Esophagus muscularis mucosa (tissue), 4 donors: Measurements from ENCODE around the gene NFASC. TPM values are rescaled to one million over a fixed set of nuclear protein-coding genes. Genes with fewer than 3 reads are reported as not detected.

ENCODE experiments used
- DNase-seq: peaks from one replicate; pipeline ENCODE4 v3.0.0-alpha.2; 2017; ENCODE audit errors: extremely low spot score
- H3K27ac ChIP-seq, 4 donors: fragments of 200-600 bp; sonication (generic); replicated peaks in 1 of 4; 1 replicate in 3 of 4; 2 replicates in 1 of 4; pipeline ENCODE4 v1.5.1; 2016 to 2019; ENCODE audit warnings: mild to moderate bottlenecking in 1 of 4
- H3K27me3 ChIP-seq, 4 donors: fragments of 200-600 bp; sonication (generic); one replicate each; pipeline versions ENCODE4 v1.5.1 to v1.6.0; 2016 to 2019
- H3K36me3 ChIP-seq, 4 donors: fragments of 200-600 bp; sonication (generic); one replicate each; pipeline ENCODE4 v1.5.1; 2016 to 2019
- H3K4me1 ChIP-seq, 4 donors: fragments of 200-600 bp; sonication (generic); one replicate each; pipeline ENCODE4 v1.5.1; 2016 to 2019
- H3K4me3 ChIP-seq, 4 donors: fragments of 200-600 bp; sonication (generic); 1 replicate in 2 of 4; 2 replicates in 2 of 4; pipeline ENCODE4 v1.5.1; 2016 to 2019; ENCODE audit warnings: mild to moderate bottlenecking in 4 of 4, moderate library complexity in 1 of 4
- H3K9me3 ChIP-seq, 4 donors: fragments of 200-600 bp; sonication (generic); 1 replicate in 3 of 4; 2 replicates in 1 of 4; pipeline ENCODE4 v1.5.1; 2016 to 2019
- CTCF ChIP-seq, 3 experiments: fragments of 200-600 bp in 2 of 3; fragments of 450-650 bp in 1 of 3; sonication (generic) in 2 of 3; IDR thresholded peaks; one replicate each; pipeline ENCODE4 v1.5.1; 2017 to 2019; ENCODE audit warnings: antibody characterized with exemption in 3 of 3, mild to moderate bottlenecking in 2 of 3, moderate library complexity in 1 of 3
- EP300 ChIP-seq: sonication (generic); formaldehyde crosslinking; IDR thresholded peaks from one replicate; pipeline ENCODE4 v1.6.1; 2017; ENCODE audit warnings: antibody characterized with exemption
- POLR2A ChIP-seq: fragments of 450-650 bp; IDR thresholded peaks from one replicate; pipeline ENCODE4 v1.6.1; 2017; ENCODE audit warnings: antibody characterized with exemption, moderate library complexity, mild to moderate bottlenecking, low read depth
- POLR2AphosphoS5 ChIP-seq, 2 donors: sonication (generic); formaldehyde crosslinking; IDR thresholded peaks; one replicate each; pipeline ENCODE4 v1.6.1; 2017; ENCODE audit warnings: antibody characterized with exemption in 2 of 2
- WGBS: methylation state at CpG from one replicate; pipeline ENCODE4 v1.1.5; 2018; 5-methylcytosine and 5-hydroxymethylcytosine counted together
- intact Hi-C: fragments of 100-400 bp; cut with DNase I; formaldehyde crosslinking; loops from one replicate; pipeline ENCODE4 v1.15.1; 2023
- total RNA-seq, 4 donors: library from RNA; depleted of rRNA; stranded (reverse); fragments of >200 nt; gene quantifications; one replicate each; pipeline versions ENCODE4 v1.1.0 to v1.2.1, GENCODE V29; 2016

Gene NFASC
- total RNA-seq, 4 donors from 2014 or later, result 31.1 to 122 (median 64.7) TPM

- H3K4me3 ChIP-seq, result no peak overlapping the region
- 59% methylated on average over 6 of the region's 6 CpGs for WGBS
- no peak for TF ChIP-seq EP300
- TF ChIP-seq POLR2A, result no peak
- no peak for TF ChIP-seq CTCF (IDR thresholded peaks at IDR 0.05)
- TF ChIP-seq POLR2AphosphoS5 (IDR thresholded peaks at IDR 0.05), result no peak
Observed at GRCh38 chr1:205013683-205014367, 143.2 kb downstream of the NFASC start.

GRCh38 chr1:205014783-205015182, 144.1 kb downstream of the NFASC start:
- Histone ChIP-seq H3K4me1 (peaks cover 7 to 19% (median 14%) of the 10 kb centered on the region in 4 donors), H3K36me3 (peaks cover 0 to 50% (median 22%) of the 10 kb centered on the region in 4 donors), H3K4me3 (no peak overlapping the region), H3K27me3 (no peaks in the 10 kb centered on the region), H3K27ac (no peak overlapping the region), H3K9me3 (no peaks in the 10 kb centered on the region)
- 66% methylated on average over 8 of the region's 10 CpGs for WGBS
- TF ChIP-seq POLR2A, result no peak
- TF ChIP-seq CTCF (IDR thresholded peaks at IDR 0.05), result no peak
- no peak for TF ChIP-seq POLR2AphosphoS5 (IDR thresholded peaks at IDR 0.05)
- no peak for DNase-seq
- intact Hi-C loops, result no loop called here

More at GRCh38 chr1:205013683-205014367, 143.2 kb downstream of the NFASC start:
- intact Hi-C loops, result no loop called here
- Histone ChIP-seq H3K36me3 (peaks cover 0 to 51% (median 22%) of the 10 kb centered on the region in 4 donors), H3K27me3 (no peaks in the 10 kb centered on the region), H3K4me1 (peaks cover 7 to 19% (median 14%) of the 10 kb centered on the region in 4 donors), H3K27ac (no peak overlapping the region), H3K9me3 (no peaks in the 10 kb centered on the region)
- DNase-seq, result no peak

- TF ChIP-seq POLR2A (no peak), CTCF (IDR thresholded peaks at IDR 0.05) (no peak), POLR2AphosphoS5 (IDR thresholded peaks at IDR 0.05) (no peak), EP300 (no peak)
- 82% methylated on average over 6 of the region's 9 CpGs for WGBS
- intact Hi-C loops, result no loop called here
- Histone ChIP-seq H3K4me3 (no peak overlapping the region), H3K9me3 (no peaks in the 10 kb centered on the region), H3K27ac (no peak overlapping the region), H3K36me3 (peaks cover 0 to 49% (median 22%) of the 10 kb centered on the region in 4 donors), H3K4me1 (peaks cover 7 to 19% (median 14%) of the 10 kb centered on the region in 4 donors), H3K27me3 (no peaks in the 10 kb centered on the region)
- no peak for DNase-seq
Observed at GRCh38 chr1:205015241-205015640, 144.6 kb downstream of the NFASC start.

- Histone ChIP-seq H3K4me3 (no peak overlapping the region), H3K27ac (no peak overlapping the region), H3K27me3 (no peaks in the 10 kb centered on the region), H3K9me3 (no peaks in the 10 kb centered on the region), H3K4me1 (peaks cover 7 to 19% (median 14%) of the 10 kb centered on the region in 4 donors), H3K36me3 (peaks cover 0 to 49% (median 22%) of the 10 kb centered on the region in 4 donors)
- WGBS, result 91% methylated on average over 8 of the region's 9 CpGs
- TF ChIP-seq CTCF (IDR thresholded peaks at IDR 0.05), result no peak
- intact Hi-C loops, result no loop called here
- no peak for DNase-seq
Observed at GRCh38 chr1:205016075-205016474, 145.4 kb downstream of the NFASC start.

- 92% methylated on average over 13 of the region's 13 CpGs for WGBS
- intact Hi-C loops, result no loop called here
- no peak for DNase-seq
- Histone ChIP-seq H3K9me3 (no peaks in the 10 kb centered on the region), H3K4me3 (no peak overlapping the region), H3K27me3 (no peaks in the 10 kb centered on the region), H3K4me1 (peaks cover 7 to 19% (median 14%) of the 10 kb centered on the region in 4 donors), H3K27ac (no peak overlapping the region), H3K36me3 (peaks cover 0 to 45% (median 22%) of the 10 kb centered on the region in 4 donors)
- no peak for TF ChIP-seq CTCF (IDR thresholded peaks at IDR 0.05)
- no peak for TF ChIP-seq EP300
- TF ChIP-seq POLR2A, result no peak
- TF ChIP-seq POLR2AphosphoS5 (IDR thresholded peaks at IDR 0.05), result no peak
Observed at GRCh38 chr1:205016584-205016983, 145.9 kb downstream of the NFASC start.
